ENCODE results near the gene COPA.

The COPA gene

DNA sequence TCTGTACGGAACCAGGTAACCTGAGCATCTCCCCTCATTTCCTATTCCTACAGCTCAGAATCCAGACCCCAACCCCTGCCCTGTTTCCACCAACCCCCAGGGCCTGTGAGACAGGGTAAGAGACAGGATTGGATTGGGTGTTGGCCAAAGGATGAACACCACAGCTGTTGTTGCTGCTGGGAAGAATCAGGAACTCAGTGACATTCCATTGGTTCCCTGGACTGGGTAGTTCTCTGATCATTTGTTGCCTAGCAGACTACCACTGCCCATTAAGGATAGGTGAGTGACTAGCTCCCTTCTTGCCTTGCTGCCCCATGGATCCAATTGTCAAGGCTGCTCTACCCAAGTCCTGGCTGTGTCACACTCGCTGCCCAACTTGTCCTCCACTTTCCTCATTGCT is 10.2 kb upstream of the COPA start:
- DNase-seq (ENCODE audit: insufficient read length, low spot score) (no peak), FAIRE-seq (no peak)
- TF ChIP-seq POLR2AphosphoS5 (IDR thresholded peaks at IDR 0.05; ENCODE audit: low read depth, low read length) (no peak), POLR2A (IDR thresholded peaks at IDR 0.05; ENCODE audit: low read depth, low read length) (no peak), SPI1 (IDR thresholded peaks at IDR 0.05; ENCODE audit: low read depth, low read length) (no peak), TAF1 (IDR thresholded peaks at IDR 0.05; ENCODE audit: low read depth, low read length) (no peak)

DNA sequence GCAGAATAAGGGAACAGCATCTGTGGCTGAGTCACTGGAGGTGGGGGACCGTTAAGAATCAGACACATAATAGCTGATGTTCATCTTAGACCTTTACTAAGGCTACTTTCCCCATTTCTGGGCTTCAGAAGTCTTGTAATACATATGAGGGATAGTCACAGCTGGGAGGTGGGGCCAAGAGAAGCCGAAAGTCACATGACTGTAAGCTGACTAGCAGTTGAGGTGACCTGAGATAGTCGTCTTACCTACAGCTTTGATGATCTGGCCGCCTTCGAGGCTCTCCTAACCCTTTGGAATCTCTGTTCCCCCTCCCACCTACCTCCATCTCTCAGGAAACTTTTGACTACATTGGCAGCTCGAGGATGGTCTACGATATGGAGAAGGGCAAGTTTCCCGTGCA is 9.5 kb upstream of the COPA start:
- TF ChIP-seq POU2F2 (IDR thresholded peaks at IDR 0.05; ENCODE audit: low read depth, low read length), result no peak
- no peak for TF ChIP-seq SPI1 (IDR thresholded peaks at IDR 0.05; ENCODE audit: low read depth, low read length)
- TF ChIP-seq POLR2AphosphoS5 (IDR thresholded peaks at IDR 0.05; ENCODE audit: low read depth, low read length), result no peak
- TF ChIP-seq PAX5 (IDR thresholded peaks at IDR 0.05; ENCODE audit: insufficient read depth, low read length, severe bottlenecking), result no peak
- no peak for TF ChIP-seq TAF1 (IDR thresholded peaks at IDR 0.05; ENCODE audit: low read depth, low read length)
- no peak for TF ChIP-seq POLR2A (IDR thresholded peaks at IDR 0.05; ENCODE audit: low read depth, low read length)
- FAIRE-seq (no peak), DNase-seq (ENCODE audit: insufficient read length, low spot score) (no peak)

DNA sequence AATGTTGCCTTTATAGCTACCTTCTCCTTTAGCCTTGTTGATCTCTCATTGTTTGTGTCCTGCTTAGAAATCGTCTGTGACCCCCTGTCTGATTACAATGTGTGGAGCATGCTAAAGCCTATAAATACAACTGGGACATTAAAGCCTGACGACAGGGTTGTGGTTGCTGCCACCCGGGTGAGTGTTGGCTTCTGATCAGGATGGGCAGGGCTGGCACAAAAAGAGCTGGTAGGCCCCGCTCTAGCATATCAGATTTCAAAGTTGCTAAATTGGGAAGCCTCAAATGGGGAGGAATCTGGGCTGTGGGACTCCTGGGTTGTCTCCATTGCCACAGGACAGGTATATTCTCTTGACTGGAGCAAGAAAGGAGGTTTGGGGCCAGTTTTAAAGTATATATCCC is 8.6 kb upstream of the COPA start:
- TF ChIP-seq SPI1 (IDR thresholded peaks at IDR 0.05; ENCODE audit: low read depth, low read length), result no peak
- TF ChIP-seq POU2F2 (IDR thresholded peaks at IDR 0.05; ENCODE audit: low read depth, low read length), result no peak
- no peak for TF ChIP-seq TAF1 (IDR thresholded peaks at IDR 0.05; ENCODE audit: low read depth, low read length)
- TF ChIP-seq POLR2AphosphoS5 (IDR thresholded peaks at IDR 0.05; ENCODE audit: low read depth, low read length), result no peak
- no peak for TF ChIP-seq PAX5 (IDR thresholded peaks at IDR 0.05; ENCODE audit: insufficient read depth, low read length, severe bottlenecking)
- no peak for TF ChIP-seq POLR2A (IDR thresholded peaks at IDR 0.05; ENCODE audit: low read depth, low read length)
- FAIRE-seq, result no peak
- no peak for DNase-seq (ENCODE audit: insufficient read length, low spot score)

DNA sequence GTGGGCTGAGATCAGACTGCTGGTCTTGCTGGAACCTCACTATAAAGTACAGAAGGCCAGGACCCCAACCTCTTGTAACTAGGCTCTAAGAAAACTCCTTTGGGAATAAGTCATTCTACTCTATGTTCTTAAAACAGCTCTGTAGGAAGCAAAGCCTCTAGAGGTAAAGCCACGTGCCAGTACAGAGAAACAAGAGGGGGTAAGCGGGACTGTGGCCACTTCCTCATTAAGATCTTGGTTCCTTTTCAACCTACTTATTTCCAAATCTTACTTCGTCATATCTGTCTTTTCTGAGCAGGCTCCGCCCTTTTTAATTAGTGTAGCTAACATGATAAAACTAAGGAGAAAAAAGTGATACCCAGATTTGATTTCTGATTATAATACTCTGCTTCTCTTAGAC is 3.9 kb upstream of the COPA start:
- FAIRE-seq, result no peak
- TF ChIP-seq POLR2AphosphoS5 (IDR thresholded peaks at IDR 0.05; ENCODE audit: low read depth, low read length) (no peak), SPI1 (IDR thresholded peaks at IDR 0.05; ENCODE audit: low read depth, low read length) (peak; percentile 96)
- no peak for DNase-seq (ENCODE audit: insufficient read length, low spot score)

DNA sequence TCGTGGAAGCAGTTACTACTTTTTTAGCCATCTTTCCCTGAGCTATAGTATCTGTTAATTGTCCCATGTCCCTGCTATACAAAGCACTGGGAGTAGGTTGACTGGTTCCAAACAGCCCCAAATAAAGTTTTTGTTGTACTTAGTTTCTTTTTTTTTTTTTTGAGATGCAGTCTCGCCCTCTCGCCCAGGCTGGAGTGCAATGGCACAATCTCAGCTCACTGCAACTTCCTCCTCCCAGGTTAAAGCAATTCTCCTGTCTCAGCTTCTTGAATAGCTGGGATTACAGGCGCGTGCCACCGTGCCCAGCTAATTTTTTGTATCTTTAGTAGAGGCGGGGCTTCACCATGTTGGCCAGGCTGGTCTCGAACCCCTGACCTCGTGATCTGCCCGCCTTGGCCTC is 3.4 kb upstream of the COPA start:
- no peak for DNase-seq (ENCODE audit: insufficient read length, low spot score)
- TF ChIP-seq TAF1 (IDR thresholded peaks at IDR 0.05; ENCODE audit: low read depth, low read length) (no peak), POLR2AphosphoS5 (IDR thresholded peaks at IDR 0.05; ENCODE audit: low read depth, low read length) (no peak), POU2F2 (IDR thresholded peaks at IDR 0.05; ENCODE audit: low read depth, low read length) (no peak), PAX5 (IDR thresholded peaks at IDR 0.05; ENCODE audit: insufficient read depth, low read length, severe bottlenecking) (no peak), POLR2A (IDR thresholded peaks at IDR 0.05; ENCODE audit: low read depth, low read length) (no peak), SPI1 (IDR thresholded peaks at IDR 0.05; ENCODE audit: low read depth, low read length) (no peak)
- no peak for FAIRE-seq

DNA sequence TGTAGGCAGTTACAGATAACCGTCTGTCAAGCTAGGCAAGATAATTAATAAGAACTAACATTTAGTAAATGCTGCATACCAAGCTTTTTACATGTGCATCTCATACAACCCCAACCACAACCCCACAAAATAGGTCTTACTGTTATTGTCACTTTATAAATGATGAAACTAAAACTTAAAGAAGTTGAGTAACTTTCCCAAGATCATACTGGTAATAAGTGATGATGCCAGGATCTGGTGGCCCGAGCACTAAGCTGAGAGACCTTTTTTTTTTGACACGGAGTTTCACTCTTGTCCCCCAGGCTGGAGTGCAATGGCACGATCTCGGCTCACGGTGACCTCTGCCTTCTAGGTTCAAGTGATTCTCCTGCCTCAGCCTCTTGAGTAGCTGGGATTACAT is 1.9 kb upstream of the COPA start:
- FAIRE-seq, result no peak
- DNase-seq (ENCODE audit: insufficient read length, low spot score), result no peak
- no peak for TF ChIP-seq PAX5 (IDR thresholded peaks at IDR 0.05; ENCODE audit: insufficient read depth, low read length, severe bottlenecking)
- no peak for TF ChIP-seq POU2F2 (IDR thresholded peaks at IDR 0.05; ENCODE audit: low read depth, low read length)
- TF ChIP-seq TAF1 (IDR thresholded peaks at IDR 0.05; ENCODE audit: low read depth, low read length), result no peak
- no peak for TF ChIP-seq POLR2AphosphoS5 (IDR thresholded peaks at IDR 0.05; ENCODE audit: low read depth, low read length)
- TF ChIP-seq POLR2A (IDR thresholded peaks at IDR 0.05; ENCODE audit: low read depth, low read length), result no peak
- no peak for TF ChIP-seq SPI1 (IDR thresholded peaks at IDR 0.05; ENCODE audit: low read depth, low read length)

DNA sequence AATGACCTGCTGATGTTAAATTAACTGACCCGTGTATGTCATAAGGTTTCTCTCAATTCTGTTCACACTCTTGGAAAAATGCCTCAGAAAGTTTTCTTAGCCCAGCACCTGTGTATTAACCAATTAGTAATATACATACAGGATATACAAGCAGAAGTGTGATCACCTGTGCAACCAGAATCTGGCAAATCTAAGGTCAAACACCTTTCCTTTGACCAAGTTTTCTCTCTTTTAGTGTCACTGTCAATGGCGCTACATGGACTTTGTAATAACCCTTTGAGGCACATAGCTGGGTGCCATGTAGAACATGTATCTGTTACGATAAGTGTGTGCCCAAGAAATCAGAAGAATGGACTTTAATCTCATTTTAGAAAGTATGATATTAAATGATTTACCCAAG is 1.2 kb upstream of the COPA start:
- FAIRE-seq, result no peak
- TF ChIP-seq PAX5 (IDR thresholded peaks at IDR 0.05; ENCODE audit: insufficient read depth, low read length, severe bottlenecking) (no peak), SPI1 (IDR thresholded peaks at IDR 0.05; ENCODE audit: low read depth, low read length) (no peak), POLR2AphosphoS5 (IDR thresholded peaks at IDR 0.05; ENCODE audit: low read depth, low read length) (no peak), POLR2A (IDR thresholded peaks at IDR 0.05; ENCODE audit: low read depth, low read length) (no peak), POU2F2 (IDR thresholded peaks at IDR 0.05; ENCODE audit: low read depth, low read length) (no peak), TAF1 (IDR thresholded peaks at IDR 0.05; ENCODE audit: low read depth, low read length) (no peak)

DNA sequence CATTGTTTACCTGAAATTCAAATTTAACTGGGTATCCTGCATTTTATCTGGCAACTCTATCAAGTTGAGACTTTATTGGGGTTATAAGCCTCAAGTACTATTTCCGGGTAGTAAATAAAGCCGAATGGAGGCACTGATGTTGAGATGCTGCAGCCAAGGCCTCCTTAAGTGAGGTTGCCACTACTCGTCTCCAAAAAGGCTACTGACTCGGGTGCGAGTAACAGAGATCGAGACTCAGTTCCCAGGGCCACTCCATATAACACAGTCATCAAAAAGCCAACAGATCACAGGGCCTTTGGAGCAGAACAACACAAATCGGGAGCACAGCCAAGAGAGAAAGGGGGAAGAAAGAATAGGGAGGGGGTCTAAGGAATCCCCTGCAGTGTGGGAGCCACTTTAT is 524 bp downstream of the COPA start:
- FAIRE-seq, result peak; percentile 73
- no peak for DNase-seq (ENCODE audit: insufficient read length, low spot score)
- TF ChIP-seq POLR2A (IDR thresholded peaks at IDR 0.05; ENCODE audit: low read depth, low read length) (no peak), TAF1 (IDR thresholded peaks at IDR 0.05; ENCODE audit: low read depth, low read length) (no peak), PAX5 (IDR thresholded peaks at IDR 0.05; ENCODE audit: insufficient read depth, low read length, severe bottlenecking) (no peak), SPI1 (IDR thresholded peaks at IDR 0.05; ENCODE audit: low read depth, low read length) (no peak), POLR2AphosphoS5 (IDR thresholded peaks at IDR 0.05; ENCODE audit: low read depth, low read length) (no peak), POU2F2 (IDR thresholded peaks at IDR 0.05; ENCODE audit: low read depth, low read length) (no peak)

More for the DNA sequence above, 1.2 kb upstream of the COPA start:
- no peak for DNase-seq (ENCODE audit: insufficient read length, low spot score)

DNA sequence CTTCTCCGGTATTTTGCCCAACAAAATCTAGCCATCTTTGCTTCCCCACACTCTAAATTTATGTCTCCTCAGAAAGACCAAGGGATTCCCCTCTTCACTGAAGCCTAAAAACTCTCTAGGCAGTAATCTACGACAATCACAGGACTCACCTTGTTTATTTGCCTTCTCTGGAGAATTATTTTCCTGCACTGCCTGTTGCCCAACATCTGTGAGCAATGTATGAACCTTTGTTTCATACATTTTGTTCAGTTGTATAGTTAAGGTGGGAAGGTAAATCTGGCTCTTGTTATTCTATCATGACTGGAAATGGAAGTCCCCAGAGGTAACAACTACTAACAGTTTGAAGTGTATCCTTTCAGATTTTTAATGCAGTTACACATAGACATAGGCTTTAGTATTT is 2.2 kb downstream of the COPA start:
- FAIRE-seq, result no peak
- TF ChIP-seq POLR2A (IDR thresholded peaks at IDR 0.05; ENCODE audit: low read depth, low read length), result no peak
- no peak for TF ChIP-seq POLR2AphosphoS5 (IDR thresholded peaks at IDR 0.05; ENCODE audit: low read depth, low read length)
- no peak for TF ChIP-seq TAF1 (IDR thresholded peaks at IDR 0.05; ENCODE audit: low read depth, low read length)
- TF ChIP-seq SPI1 (IDR thresholded peaks at IDR 0.05; ENCODE audit: low read depth, low read length), result no peak
- TF ChIP-seq POU2F2 (IDR thresholded peaks at IDR 0.05; ENCODE audit: low read depth, low read length), result no peak
- TF ChIP-seq PAX5 (IDR thresholded peaks at IDR 0.05; ENCODE audit: insufficient read depth, low read length, severe bottlenecking), result no peak
- no peak for DNase-seq (ENCODE audit: insufficient read length, low spot score)

DNA sequence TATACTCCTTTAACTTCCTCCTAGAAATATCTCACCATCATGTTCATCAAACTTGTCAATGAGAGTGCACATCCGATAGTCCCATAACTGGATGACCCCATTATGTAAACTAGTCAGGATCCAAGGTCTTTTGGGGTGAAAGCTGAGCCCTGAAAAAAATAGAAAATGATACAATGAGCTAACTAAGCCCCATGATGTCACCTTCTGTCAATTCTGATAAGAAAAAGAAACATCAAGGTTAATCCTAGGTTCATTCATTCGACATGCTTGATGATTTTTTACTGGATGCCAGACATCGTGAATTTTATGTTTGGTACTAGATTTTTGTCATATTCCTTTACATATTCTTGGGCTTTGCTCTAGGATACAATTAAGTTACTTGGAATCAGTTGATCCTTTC is 2.9 kb downstream of the COPA start:
- no peak for FAIRE-seq
- no peak for DNase-seq (ENCODE audit: insufficient read length, low spot score)
- no peak for TF ChIP-seq POLR2A (IDR thresholded peaks at IDR 0.05; ENCODE audit: low read depth, low read length)
- TF ChIP-seq POU2F2 (IDR thresholded peaks at IDR 0.05; ENCODE audit: low read depth, low read length), result no peak
- TF ChIP-seq TAF1 (IDR thresholded peaks at IDR 0.05; ENCODE audit: low read depth, low read length), result no peak
- TF ChIP-seq POLR2AphosphoS5 (IDR thresholded peaks at IDR 0.05; ENCODE audit: low read depth, low read length), result no peak
- no peak for TF ChIP-seq PAX5 (IDR thresholded peaks at IDR 0.05; ENCODE audit: insufficient read depth, low read length, severe bottlenecking)
- no peak for TF ChIP-seq SPI1 (IDR thresholded peaks at IDR 0.05; ENCODE audit: low read depth, low read length)
